Retinal pigment epithelial cell (primary cell): ENCODE measurements around the gene PLK2.

Source experiments
- DNase-seq: peaks from one replicate; pipeline ENCODE4 v3.0.0-alpha.2; 2010; ENCODE audit warnings: low read depth
- H3K4me3 ChIP-seq: 2 replicates; pipeline ENCODE4 v1.5.1; 2011; ENCODE audit warnings: mild to moderate bottlenecking, low read length, control low read depth, moderate library complexity
- CTCF ChIP-seq: conservative IDR thresholded peaks from 2 replicates; pipeline ENCODE4 v1.5.1; 2011; ENCODE audit warnings: low read depth, low read length, control low read depth, inconsistent platforms

Gene PLK2

GRCh38 chr5:58451732-58452565 lies 7.9 kb downstream of the PLK2 start:
- no peak overlapping the region for H3K4me3 ChIP-seq
- TF ChIP-seq CTCF = no peak
- no peak for DNase-seq

DNA sequence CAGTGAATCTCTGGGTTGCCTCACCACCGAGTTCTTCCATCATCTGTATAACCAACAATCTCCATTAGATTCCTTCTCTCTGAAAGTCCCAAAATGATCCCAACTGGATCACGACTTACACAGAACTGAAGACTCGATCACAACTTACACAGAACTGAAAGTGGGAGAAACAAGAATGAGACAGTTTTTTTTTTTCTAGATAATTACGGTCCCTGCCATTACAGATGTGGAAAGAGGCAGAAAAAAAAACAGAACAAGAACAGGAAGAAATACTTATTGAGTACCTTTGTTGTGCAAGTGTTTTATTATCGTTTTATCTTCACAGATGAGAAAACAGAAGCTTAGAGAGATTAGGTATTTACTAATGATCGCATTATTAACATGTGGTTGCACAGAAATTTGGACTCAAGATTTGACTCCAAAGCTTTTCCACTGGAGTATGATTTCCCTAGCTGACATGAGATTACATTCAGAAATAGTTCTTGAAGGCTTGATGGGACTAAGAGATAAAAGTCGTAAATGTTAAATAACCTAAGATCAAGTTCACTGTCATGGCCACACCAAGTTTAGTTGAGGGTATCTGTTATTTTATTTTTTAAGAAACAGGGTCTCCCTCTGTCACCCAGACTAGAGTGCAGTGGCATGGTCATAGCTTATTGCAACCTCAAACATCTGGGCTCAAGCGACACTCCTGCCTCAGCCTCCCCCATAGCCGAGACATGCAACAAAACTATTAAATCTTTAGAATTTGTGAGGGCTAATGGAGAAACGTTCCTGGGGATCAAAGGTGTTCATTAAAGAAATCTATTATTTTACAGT lies 8.9 kb downstream of the PLK2 start:
- TF ChIP-seq CTCF = no peak
- H3K4me3 ChIP-seq = no peak overlapping the region
- peak; percentile 47 for DNase-seq

GRCh38 chr5:58450018-58450417 lies 9.9 kb downstream of the PLK2 start:
- TF ChIP-seq CTCF = no peak
- no peak overlapping the region for H3K4me3 ChIP-seq
- DNase-seq = no peak

- DNase-seq = no peak
- no peak for TF ChIP-seq CTCF
- H3K4me3 ChIP-seq = no peak overlapping the region
Observed at GRCh38 chr5:58447226-58447625, 12.7 kb downstream of the PLK2 start.

GRCh38 chr5:58446024-58446423 lies 13.9 kb downstream of the PLK2 start:
- no peak overlapping the region for H3K4me3 ChIP-seq
- DNase-seq = no peak
- no peak for TF ChIP-seq CTCF

DNA sequence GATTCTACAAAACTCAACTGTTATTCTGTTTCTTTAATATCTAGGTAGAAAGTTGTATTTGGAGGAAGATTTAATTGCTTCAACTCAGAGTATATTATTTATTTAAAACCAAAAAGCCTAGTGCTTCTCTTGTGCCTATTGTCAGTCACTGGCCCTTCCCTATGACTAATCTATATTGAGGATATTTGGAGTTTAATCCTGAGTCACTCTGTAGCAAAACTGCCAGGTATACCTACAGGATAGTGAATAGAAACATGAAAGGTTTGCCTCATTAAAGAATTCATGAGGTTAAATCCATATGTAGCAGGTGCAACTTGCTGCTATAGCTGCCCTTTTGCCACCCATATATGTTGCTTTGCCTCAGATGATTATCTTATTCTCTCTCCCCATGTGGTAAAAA lies 15.1 kb downstream of the PLK2 start:
- TF ChIP-seq CTCF = no peak
- H3K4me3 ChIP-seq = no peak overlapping the region
- DNase-seq = no peak
